DMS153 treated with DMSO at 0.1 percent for 48 hours (cell line): ENCODE results near the gene CHAC1.
"Not testable (repeated sequence)": the region's sequence is repeated elsewhere in the genome, so short reads cannot be mapped to it uniquely, and the experiment has no call there.

Experiments
- DNase-seq: peaks from one replicate; lab custom pipeline; 2025; ENCODE audit not compliant: unreplicated experiment; lab: John Stamatoyannopoulos, UW

Gene CHAC1

GRCh38 chr15:40937762-40938535, 15.3 kb upstream of the CHAC1 start:
- DNase-seq: no peak

- DNase-seq: no peak
Observed at GRCh38 chr15:40938536-40938870, 14.8 kb upstream of the CHAC1 start.

- DNase-seq: no peak
Observed at GRCh38 chr15:40940296-40940801, 12.9 kb upstream of the CHAC1 start.

GRCh38 chr15:40941068-40941527, 12.2 kb upstream of the CHAC1 start:
- DNase-seq: no peak

GRCh38 chr15:40941528-40942336, 11.5 kb upstream of the CHAC1 start:
- DNase-seq: no peak

GRCh38 chr15:40942337-40942854, 10.9 kb upstream of the CHAC1 start:
- DNase-seq: no peak

- no peak for DNase-seq
Observed at GRCh38 chr15:40942878-40943277, 10.4 kb upstream of the CHAC1 start.

- no peak for DNase-seq
Observed at GRCh38 chr15:40943764-40944365, 9.4 kb upstream of the CHAC1 start.

GRCh38 chr15:40944510-40945296, 8.6 kb upstream of the CHAC1 start:
- DNase-seq: no peak

GRCh38 chr15:40948706-40949473, 4.4 kb upstream of the CHAC1 start:
- no peak for DNase-seq

- no peak for DNase-seq
Observed at GRCh38 chr15:40949756-40950207, 3.5 kb upstream of the CHAC1 start.

- no peak for DNase-seq
Observed at GRCh38 chr15:40951764-40952163, 1.5 kb upstream of the CHAC1 start.

- DNase-seq: no peak
Observed at GRCh38 chr15:40952301-40952900, 870 bp upstream of the CHAC1 start.

GRCh38 chr15:40953713-40954074, 423 bp downstream of the CHAC1 start:
- DNase-seq: no peak

GRCh38 chr15:40954158-40954848, 1.0 kb downstream of the CHAC1 start:
- DNase-seq: not testable (repeated sequence)

- no peak for DNase-seq
Observed at GRCh38 chr15:40955141-40955903, 2.1 kb downstream of the CHAC1 start.

GRCh38 chr15:40955930-40956540, 2.8 kb downstream of the CHAC1 start:
- no peak for DNase-seq

GRCh38 chr15:40956541-40956982, 3.3 kb downstream of the CHAC1 start:
- no peak for DNase-seq
